Right lobe of liver (tissue), 6 donors: ENCODE results near the gene TM9SF4. TPM values are rescaled to one million over a fixed set of nuclear protein-coding genes. Genes with fewer than 3 reads are reported as not detected.

Source experiments
- ATAC-seq, 4 donors: fragments of 200-7000 bp; cut with Tn5 transposase; one replicate each; pipeline ENCODE4 v1.9.1; 2020; ENCODE audit warnings: mild to moderate bottlenecking in 4 of 4, moderate library complexity in 4 of 4
- DNase-seq, 3 donors: peaks; one replicate each; pipeline ENCODE4 v3.0.0-alpha.2; 2020
- H3K27ac ChIP-seq, 3 donors: fragments of 200-600 bp; one replicate each; pipeline ENCODE4 v1.8.0; 2022
- H3K27me3 ChIP-seq, 2 donors: fragments of 200-600 bp; one replicate each; pipeline ENCODE4 v1.8.0; 2022
- H3K36me3 ChIP-seq, 4 donors: fragments of 200-600 bp; sonication (generic) in 1 of 4; one replicate each; pipeline versions ENCODE4 v1.5.1 to v1.8.0; 2017 to 2022; ENCODE audit warnings: control low read depth in 1 of 4
- H3K4me1 ChIP-seq, 4 donors: fragments of 200-600 bp; sonication (generic) in 1 of 4; one replicate each; pipeline versions ENCODE4 v1.5.1 to v1.8.0; 2017 to 2022; ENCODE audit warnings: control low read depth in 1 of 4
- H3K4me3 ChIP-seq, 3 donors: fragments of 200-600 bp; one replicate each; pipeline ENCODE4 v1.8.0; 2022
- H3K9me3 ChIP-seq, 4 donors: fragments of 200-600 bp; sonication (generic) in 1 of 4; one replicate each; pipeline versions ENCODE4 v1.5.1 to v1.8.0; 2017 to 2022; ENCODE audit warnings: control low read depth in 1 of 4
- POLR2A ChIP-seq: fragments of 450-650 bp; IDR thresholded peaks from one replicate; pipeline ENCODE4 v1.6.1; 2017; ENCODE audit warnings: antibody characterized with exemption, mild to moderate bottlenecking
- WGBS: methylation state at CpG from one replicate; pipeline ENCODE4 v1.1.6; 2018; ENCODE audit warnings: low coverage, low lambda C conversion rate; ENCODE audit not compliant: insufficient coverage; ENCODE audit errors: missing lambda C conversion rate; 5-methylcytosine and 5-hydroxymethylcytosine counted together
- intact Hi-C, 2 donors: fragments of 100-400 bp; cut with DNase I; formaldehyde crosslinking; loops; one replicate each; pipeline versions ENCODE4 v1.11.2 to v1.14.1; 2022
- total RNA-seq, 6 experiments: library from RNA; depleted of rRNA in 2 of 6; stranded (reverse); fragments of >200 nt in 2 of 6; fragmentation: NEBNext Ultra II Directional in 3 of 6; extraction: Animal tissue kit (Norgen Biotek cat#: 25700) in 3 of 6; gene quantifications; one replicate each; pipeline versions ENCODE4 v1.1.0 to v1.2.4, GENCODE V29; 2016 to 2023
- TF ChIP-seq, protein P1 (sequence below), 4 donors: fragments of 200-600 bp in 3 of 4; fragments of 450-650 bp in 1 of 4; IDR thresholded peaks; one replicate each; pipeline versions ENCODE4 v1.5.1 to v1.8.0; 2016 to 2022; ENCODE audit warnings: antibody characterized with exemption in 4 of 4, mild to moderate bottlenecking in 2 of 4
- donor health status: DM: no; HTN: yes; CAD: no.
- donor health status: DM: no; HTN: no; CAD: no.
- donor health status: DM: no; HTN: no; CAD: no.
- donor health status: DM: no; HTN: yes; CAD: no.
- donor health status: DM: no; HTN: yes; CAD: no.

The TM9SF4 gene
- total RNA-seq, 6 experiments from 2014 or later = 26.9 to 33.9 (median 30.5) TPM

DNA sequence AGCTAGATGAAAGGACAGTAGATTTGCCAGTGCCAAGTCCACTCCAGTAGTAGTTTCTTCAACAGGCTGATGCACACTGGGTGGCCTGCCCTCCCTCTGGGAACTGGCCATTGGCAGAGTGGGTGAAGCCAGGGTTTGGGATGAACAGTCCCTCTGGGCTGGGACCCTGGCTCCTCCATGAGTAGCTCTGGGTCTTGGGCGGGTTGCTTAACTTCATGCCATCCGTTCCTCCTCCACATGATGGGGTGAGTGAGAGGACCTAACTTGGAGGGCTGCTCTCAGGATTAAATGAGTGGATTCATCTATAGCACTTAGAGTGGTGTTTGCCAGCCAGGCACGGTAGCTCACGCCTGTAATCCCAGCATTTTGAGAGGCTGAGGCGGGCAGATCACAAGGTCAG lies 50.8 kb downstream of the TM9SF4 start:
- Histone ChIP-seq H3K4me3 (no peak overlapping the region), H3K4me1 (peaks cover 0 to 5% (median 2%) of the 10 kb centered on the region in 4 donors), H3K9me3 (no peaks in the 10 kb centered on the region), H3K27ac (no peak overlapping the region), H3K36me3 (peaks cover 0 to 64% (median 25%) of the 10 kb centered on the region in 4 donors), H3K27me3 (no peaks in the 10 kb centered on the region)
- WGBS = 83% methylated on average over 2 of the region's 5 CpGs
- intact Hi-C loops = no loop called here
- no peak for ATAC-seq
- peak in 1 of 3 donors; percentile 15 for DNase-seq
- TF ChIP-seq, protein P1, sequence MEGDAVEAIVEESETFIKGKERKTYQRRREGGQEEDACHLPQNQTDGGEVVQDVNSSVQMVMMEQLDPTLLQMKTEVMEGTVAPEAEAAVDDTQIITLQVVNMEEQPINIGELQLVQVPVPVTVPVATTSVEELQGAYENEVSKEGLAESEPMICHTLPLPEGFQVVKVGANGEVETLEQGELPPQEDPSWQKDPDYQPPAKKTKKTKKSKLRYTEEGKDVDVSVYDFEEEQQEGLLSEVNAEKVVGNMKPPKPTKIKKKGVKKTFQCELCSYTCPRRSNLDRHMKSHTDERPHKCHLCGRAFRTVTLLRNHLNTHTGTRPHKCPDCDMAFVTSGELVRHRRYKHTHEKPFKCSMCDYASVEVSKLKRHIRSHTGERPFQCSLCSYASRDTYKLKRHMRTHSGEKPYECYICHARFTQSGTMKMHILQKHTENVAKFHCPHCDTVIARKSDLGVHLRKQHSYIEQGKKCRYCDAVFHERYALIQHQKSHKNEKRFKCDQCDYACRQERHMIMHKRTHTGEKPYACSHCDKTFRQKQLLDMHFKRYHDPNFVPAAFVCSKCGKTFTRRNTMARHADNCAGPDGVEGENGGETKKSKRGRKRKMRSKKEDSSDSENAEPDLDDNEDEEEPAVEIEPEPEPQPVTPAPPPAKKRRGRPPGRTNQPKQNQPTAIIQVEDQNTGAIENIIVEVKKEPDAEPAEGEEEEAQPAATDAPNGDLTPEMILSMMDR (IDR thresholded peaks at IDR 0.05) = no peak
- TF ChIP-seq POLR2A = no peak

DNA sequence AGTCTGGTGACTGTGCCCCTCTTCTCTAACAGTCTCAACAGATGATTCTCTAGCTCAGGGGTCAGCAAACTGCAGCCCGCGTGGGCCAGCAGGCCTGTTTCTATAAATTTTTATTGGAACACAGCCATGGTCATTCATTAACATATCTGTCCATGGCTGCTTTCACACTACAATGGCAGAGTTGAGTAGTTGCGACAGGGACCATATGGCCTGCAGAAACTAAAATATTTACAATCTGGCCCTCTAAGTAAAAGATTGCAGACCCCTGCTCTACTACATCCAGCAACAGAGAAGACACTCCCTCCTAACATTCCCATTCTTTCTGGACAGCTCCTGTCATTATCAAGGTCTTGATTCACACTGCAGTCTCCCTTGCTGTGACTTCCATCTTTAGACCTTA lies 52.8 kb downstream of the TM9SF4 start:
- Histone ChIP-seq H3K27ac (no peak overlapping the region), H3K36me3 (peaks cover 0 to 71% (median 24%) of the 10 kb centered on the region in 4 donors), H3K4me1 (no peaks in the 10 kb centered on the region), H3K4me3 (no peak overlapping the region), H3K9me3 (no peaks in the 10 kb centered on the region), H3K27me3 (no peaks in the 10 kb centered on the region)
- ATAC-seq = no peak
- intact Hi-C loops = no loop called here
- WGBS = 52% methylated on average over 3 of the region's 3 CpGs
- TF ChIP-seq, protein P1 (IDR thresholded peaks at IDR 0.05) = no peak
- no peak for TF ChIP-seq POLR2A
- peak in 1 of 3 donors; percentile 2 for DNase-seq

DNA sequence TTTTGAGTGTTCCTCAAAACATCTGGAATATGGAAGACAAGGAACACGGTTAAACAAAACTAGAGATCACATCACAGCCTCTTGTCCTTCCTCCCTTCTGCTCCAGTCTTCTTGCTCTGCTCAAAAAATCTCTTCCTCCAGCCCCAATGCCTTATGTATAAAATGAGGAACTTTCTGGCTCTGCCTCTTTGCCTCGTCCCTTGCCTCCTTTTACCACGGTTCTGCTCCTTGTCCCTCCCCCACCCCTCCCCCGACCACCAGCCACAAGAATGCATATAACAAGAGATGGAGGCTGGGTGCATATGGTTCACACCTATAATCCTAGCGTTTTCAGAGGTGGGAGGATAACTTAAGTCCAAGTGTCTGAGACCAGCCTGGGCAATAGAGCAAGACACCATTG lies 54.4 kb downstream of the TM9SF4 start:
- DNase-seq (no peak), ATAC-seq (no peak)
- H3K9me3 ChIP-seq = no peaks in the 10 kb centered on the region
- H3K27ac ChIP-seq = no peak overlapping the region
- TF ChIP-seq, protein P1 (IDR thresholded peaks at IDR 0.05) = no peak
- no peak for TF ChIP-seq POLR2A
- peaks cover 0 to 55% (median 13%) of the 10 kb centered on the region in 4 donors for H3K36me3 ChIP-seq
- intact Hi-C loops = no loop called here
- no peaks in the 10 kb centered on the region for H3K27me3 ChIP-seq
- no peak overlapping the region for H3K4me3 ChIP-seq
- 85% methylated on average over 5 of the region's 5 CpGs for WGBS
- no peaks in the 10 kb centered on the region for H3K4me1 ChIP-seq

DNA sequence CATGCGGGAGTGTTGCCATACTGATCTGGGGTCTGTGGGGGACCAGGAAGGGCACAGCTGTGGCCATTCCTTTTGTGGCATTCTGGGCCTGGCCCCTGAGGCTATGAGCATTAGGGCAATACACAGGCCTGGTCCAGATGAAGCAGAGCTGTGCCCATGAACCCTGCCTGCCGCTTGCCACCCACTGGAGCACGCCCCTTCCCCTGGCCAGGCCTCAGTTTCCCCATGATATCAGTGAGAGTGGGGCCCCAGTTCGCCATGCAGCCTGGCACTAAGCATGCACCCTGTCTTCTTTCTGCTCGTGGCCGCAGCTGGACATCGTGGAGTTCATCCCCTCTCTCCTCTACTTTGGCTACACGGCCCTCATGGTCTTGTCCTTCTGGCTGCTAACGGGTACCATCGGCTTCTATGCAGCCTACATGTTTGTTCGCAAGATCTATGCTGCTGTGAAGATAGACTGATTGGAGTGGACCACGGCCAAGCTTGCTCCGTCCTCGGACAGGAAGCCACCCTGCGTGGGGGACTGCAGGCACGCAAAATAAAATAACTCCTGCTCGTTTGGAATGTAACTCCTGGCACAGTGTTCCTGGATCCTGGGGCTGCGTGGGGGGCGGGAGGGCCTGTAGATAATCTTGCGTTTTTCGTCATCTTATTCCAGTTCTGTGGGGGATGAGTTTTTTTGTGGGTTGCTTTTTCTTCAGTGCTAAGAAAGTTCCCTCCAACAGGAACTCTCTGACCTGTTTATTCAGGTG lies 55.6 kb downstream of the TM9SF4 start:
- Histone ChIP-seq H3K27me3 (no peaks in the 10 kb centered on the region), H3K27ac (no peak overlapping the region), H3K9me3 (no peaks in the 10 kb centered on the region), H3K4me1 (no peaks in the 10 kb centered on the region), H3K36me3 (peaks cover 0 to 43% (median 12%) of the 10 kb centered on the region in 4 donors), H3K4me3 (no peak overlapping the region)
- peak in 2 of 3 donors; percentile 30 to 36 for DNase-seq
- WGBS = 81% methylated on average over 17 of the region's 21 CpGs
- intact Hi-C loops = no loop called here
- TF ChIP-seq, protein P1 (IDR thresholded peaks at IDR 0.05) = no peak
- TF ChIP-seq POLR2A = no peak
- no peak for ATAC-seq
